SHP77 treated with DMSO at 0.1 percent for 48 hours (cell line): ENCODE measurements around the gene CENPA.
A peak's percentile ranks its signal among the peaks of the same experiment; 100 is the strongest.
"Not testable (repeated sequence)": the region's sequence is repeated elsewhere in the genome, so short reads cannot be mapped to it uniquely, and the experiment has no call there.

ENCODE experiments used
- DNase-seq: peaks from one replicate; lab custom pipeline; 2025; lab: John Stamatoyannopoulos, UW

The CENPA gene

DNA sequence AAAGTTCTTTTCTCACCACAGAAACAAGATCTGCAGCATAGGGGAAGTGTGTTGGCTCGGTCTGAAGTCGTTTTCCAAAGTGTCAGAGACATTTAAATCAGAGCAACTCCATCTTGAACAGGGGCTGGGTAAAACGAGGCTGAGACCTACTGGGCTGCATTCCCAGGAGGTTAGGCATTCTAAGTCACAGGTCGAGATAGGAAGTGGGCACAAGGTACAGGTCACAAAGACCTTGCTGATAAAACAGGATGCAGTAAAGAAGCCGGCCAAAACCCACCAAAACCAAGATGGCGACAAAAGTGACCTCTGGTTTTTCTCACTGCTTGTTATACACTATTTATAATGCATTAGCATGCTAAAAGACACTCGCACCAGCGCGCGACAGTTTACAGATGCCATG is 24.9 kb upstream of the CENPA start:
- not testable (repeated sequence) for DNase-seq

GRCh38 chr2:26763019-26763418 is 22.8 kb upstream of the CENPA start:
- no peak for DNase-seq

- no peak for DNase-seq
Observed at GRCh38 chr2:26764078-26764887, 21.6 kb upstream of the CENPA start, which contains the start of gene SLC35F6. SLC35F6 (plus strand) TSS chr2:26764284; CDS start chr2:26764350, 66 bp downstream.

DNA sequence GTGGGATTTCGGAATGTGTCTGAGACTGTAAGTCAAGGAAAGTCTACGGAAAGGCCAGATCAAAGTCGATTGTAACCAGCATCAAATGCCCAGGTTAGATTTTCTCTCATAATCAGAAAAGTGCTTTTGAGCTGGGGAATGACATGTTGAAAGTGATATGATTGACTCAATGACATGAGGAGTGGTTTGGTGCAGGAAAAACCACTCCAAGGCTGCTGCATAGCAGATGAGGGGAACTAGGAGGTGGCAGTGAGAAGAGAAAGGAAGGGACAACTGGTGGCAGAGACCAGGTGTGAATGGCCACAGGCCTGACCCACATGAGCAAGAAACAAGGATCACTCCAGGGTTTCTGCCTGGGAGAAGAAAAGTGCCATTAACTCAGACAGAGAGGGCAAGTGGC is 20.9 kb upstream of the CENPA start:
- no peak for DNase-seq

GRCh38 chr2:26765475-26766200 is 20.2 kb upstream of the CENPA start:
- DNase-seq: no peak

GRCh38 chr2:26767129-26767528 is 18.7 kb upstream of the CENPA start:
- DNase-seq: no peak

DNA sequence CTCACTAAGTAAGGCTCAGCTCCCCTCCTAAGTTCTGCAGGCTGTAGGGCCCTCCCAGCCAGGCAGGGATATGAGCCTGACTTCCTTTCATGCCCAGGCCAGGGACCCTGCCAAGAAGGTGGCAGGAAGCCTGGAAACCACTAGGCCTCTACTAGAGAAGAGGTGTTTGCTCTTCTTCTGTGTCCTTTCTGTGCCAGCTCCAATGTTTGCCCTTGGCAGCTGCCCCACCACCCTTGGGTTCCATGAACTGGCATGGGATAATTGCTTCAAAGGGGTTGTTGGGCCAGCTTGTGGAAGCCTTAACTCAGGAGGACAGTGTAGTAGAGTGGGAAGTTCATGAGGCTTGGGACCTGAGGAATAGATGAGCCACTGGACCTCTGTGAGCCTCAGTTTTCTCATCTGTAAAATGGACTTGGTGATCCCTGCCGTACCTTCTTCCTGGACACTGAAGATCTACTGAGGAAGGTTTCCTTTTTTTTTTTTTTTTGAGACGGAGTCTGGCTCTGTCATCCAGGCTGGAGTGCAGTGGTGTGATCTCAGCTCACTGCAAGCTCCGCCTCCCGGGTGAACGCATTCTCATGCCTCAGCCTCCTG is 17.9 kb upstream of the CENPA start:
- DNase-seq: no peak

GRCh38 chr2:26768759-26769088 is 17.1 kb upstream of the CENPA start:
- DNase-seq: no peak

- no peak for DNase-seq
Observed at GRCh38 chr2:26769089-26769761, 16.6 kb upstream of the CENPA start.

DNA sequence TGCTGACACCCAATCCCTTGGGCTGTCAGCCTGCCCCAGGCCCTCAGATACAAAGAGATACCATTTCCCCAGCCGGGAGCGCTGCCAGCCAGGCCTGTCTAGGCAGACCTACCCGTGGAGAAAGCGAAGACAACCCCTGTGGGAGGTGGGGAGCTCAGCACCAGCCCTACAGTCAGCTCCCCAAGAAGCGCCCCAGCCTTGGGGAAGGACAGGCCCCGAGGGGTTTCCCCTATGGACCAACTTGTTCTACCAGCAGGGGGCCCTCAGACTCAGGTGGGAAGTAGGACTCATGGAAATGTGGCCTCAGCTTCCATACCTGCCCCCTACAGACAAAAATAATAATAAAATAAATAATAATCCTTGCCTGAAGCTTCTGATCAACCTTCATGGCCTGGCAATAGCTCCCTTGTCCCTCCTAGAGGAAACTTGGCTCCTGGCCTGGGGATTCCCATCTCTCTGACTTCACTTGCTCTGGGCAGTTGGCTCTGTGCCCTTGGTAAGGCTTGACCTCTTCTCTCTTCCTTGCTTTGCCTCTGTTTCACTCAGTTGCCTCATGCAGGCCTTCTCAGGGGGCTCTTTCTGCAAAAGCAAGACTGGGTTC is 14.8 kb upstream of the CENPA start:
- no peak for DNase-seq

DNA sequence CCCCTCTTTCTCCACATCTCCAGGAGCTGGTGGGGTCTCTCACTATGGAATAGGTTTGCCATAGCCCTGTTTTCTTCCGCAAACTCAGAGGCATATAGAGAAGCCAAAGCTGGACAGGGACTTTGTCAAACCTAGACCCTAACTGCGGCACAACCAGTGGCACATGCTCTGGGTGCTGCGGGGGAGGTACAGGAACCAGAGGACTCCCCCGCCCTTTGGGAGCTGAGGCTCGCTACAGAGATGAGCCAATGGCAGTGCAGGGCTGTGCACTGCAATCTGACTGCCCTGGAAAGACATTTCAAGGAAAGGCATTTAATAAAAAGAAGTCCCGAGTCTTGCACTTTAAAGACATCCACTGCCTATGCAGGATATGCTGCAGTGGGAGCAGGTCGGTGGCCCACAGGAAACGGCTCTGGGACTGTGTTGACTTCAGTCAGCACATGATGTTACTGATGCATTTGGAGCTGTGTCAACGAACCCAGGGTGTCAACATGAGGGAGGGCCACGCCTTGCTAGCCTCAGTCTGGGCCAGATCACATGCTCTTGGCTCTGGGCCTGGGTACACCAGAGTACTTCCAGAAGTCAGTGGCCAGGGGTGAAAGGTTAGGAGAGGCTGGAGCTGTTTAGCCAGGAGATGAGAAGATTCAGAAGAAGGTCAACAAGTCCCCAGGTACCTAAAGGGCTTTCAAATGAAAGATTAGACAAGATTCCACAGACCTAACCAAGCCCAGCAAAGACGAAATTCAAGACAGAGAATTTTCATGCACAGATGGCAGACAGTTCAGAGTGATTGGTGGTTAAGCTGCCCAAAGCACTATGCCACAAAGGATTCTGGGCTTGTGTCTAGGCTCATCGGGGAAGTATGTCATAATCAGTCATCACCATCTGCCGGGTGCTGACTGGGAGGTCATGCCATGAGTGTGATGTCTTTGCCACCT is 13.5 kb upstream of the CENPA start:
- DNase-seq: peak; percentile 23

DNA sequence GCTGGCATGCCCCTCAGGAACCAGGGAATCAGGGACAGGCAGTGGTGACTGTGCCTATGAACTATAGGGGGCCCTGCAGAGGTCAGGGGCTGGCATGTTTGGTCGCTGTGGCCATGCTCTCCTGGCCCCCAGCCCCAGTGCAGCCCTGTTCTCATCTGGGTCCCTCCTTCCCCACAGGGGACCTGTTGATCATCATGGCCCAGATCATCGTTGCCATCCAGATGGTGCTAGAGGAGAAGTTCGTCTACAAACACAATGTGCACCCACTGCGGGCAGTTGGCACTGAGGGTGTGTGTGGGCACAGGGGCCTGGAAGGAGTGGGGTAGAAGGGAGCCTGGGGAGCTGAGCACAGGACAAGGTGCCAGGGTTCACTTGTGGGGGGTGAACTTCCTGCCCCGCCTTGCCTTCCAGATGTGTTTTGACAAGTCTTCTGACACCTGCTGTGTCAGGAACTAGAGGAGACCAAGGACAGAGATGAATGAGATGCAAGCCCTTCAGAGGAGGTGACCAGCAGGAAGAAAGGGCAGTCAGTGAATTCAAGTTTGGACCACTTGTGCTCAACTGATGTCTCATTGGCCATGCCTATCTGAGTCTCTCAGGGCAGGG is 9.6 kb upstream of the CENPA start:
- DNase-seq: no peak

- no peak for DNase-seq
Observed at GRCh38 chr2:26778098-26778497, 7.8 kb upstream of the CENPA start.

- no peak for DNase-seq
Observed at GRCh38 chr2:26778507-26778906, 7.3 kb upstream of the CENPA start.

GRCh38 chr2:26780203-26780760 is 5.6 kb upstream of the CENPA start:
- DNase-seq: no peak

GRCh38 chr2:26782876-26783704 is 2.8 kb upstream of the CENPA start:
- DNase-seq: no peak

GRCh38 chr2:26784570-26785234 is 1.2 kb upstream of the CENPA start:
- DNase-seq: no peak

DNA sequence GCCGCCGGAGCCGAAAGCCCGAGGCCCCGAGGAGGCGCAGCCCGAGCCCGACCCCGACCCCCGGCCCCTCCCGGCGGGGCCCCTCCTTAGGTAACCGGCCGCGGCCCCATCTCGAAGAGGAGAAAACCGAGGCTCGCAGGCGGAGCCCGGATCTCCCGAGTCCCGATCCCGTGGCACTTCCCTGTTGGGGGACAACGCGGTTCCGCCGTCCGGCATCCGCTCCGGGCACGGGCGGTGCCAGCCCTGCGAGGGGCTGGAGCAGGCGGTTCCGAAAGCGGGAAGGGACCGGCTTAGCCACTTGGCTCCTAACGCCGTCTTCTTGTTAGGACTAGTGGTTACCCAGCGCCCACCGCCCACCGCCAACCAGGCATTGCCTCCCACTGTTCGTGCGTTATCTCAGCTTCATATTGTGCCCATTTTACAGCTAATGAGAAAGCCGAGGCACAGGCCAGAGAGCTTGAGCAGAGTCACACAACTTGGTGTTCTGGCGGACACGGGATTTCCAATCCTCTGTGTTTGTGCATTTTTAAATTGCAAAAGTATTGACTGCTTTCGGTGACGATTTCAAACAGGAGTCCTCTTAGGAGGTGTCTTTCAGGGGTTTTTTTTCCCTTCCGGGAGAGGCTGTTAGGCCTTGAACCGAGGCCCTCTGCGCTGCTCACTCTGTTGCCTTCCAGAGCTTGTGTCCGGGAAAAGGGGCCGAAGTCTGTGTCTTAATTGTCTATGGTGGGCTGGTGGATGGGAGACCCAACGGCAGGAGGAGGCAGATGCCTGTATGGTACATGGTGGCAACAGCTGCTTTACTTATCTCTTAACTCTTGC is 562 bp downstream of the CENPA start:
- no peak for DNase-seq
